Brain pericyte (primary cell): ENCODE results near the gene TCEANC2.
"Not testable (repeated sequence)": the region's sequence is repeated elsewhere in the genome, so short reads cannot be mapped to it uniquely, and the experiment has no call there.

Experiments
- DNase-seq: peaks from one replicate; pipeline ENCODE4 v3.0.0-alpha.2; 2012; ENCODE audit warnings: low read depth, low spot score

TCEANC2 gene

DNA sequence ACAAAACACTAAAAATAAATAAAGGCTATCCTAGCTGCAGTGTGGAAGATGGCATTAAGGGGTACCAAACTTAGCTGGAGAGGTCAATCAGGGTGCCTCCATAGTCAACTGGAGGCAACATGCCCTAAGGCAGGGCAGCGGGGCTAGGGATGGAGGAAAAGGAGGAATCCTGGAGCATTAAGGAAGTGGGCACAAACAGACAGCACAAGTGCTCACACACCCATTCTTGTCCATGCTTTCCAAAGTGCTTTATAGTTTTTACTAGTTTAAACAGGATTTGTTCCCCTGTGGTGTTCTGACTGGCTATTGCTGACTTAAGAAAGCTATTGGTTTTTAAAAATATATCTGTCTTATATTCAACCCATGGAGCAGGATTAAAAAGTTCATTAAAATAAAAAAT, 33.3 kb downstream of the TCEANC2 start:
- no peak for DNase-seq

DNA sequence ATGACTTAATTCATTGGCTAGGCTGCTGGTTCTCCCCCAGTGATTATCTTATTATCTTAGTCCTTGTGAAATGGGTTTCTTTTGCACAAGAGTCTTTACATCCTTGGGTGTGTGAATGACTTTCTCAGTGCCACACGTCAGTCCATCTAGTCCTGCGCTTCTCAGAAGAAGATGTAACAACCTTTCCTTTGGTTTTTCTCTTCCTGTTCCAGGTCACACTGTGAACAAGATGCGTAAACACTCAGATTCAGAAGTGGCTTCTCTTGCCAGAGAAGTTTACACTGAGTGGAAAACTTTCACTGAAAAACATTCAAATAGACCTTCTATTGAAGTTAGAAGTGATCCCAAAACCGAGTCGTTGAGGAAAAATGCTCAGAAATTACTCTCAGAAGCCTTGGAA, 35.0 kb downstream of the TCEANC2 start:
- DNase-seq: no peak

DNA sequence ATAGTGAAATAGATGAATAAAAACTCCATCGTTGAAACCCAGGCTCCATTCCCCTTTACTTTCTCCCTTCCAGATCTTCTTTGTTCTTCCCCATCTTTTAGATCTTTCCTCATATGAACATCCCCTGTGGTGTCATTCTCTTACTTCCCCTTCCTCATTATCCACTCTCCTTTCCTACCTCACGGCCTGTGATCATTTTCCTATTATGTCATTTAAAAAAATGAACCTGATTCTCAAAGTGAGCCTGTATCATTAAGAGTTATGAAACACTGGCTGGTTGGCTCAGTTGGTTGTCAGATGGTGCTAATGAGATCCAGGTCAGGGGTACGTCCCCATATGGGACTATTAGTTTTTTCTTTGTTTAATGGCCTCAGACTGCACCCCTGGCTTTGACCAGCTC, 38.3 kb downstream of the TCEANC2 start:
- DNase-seq: no peak

DNA sequence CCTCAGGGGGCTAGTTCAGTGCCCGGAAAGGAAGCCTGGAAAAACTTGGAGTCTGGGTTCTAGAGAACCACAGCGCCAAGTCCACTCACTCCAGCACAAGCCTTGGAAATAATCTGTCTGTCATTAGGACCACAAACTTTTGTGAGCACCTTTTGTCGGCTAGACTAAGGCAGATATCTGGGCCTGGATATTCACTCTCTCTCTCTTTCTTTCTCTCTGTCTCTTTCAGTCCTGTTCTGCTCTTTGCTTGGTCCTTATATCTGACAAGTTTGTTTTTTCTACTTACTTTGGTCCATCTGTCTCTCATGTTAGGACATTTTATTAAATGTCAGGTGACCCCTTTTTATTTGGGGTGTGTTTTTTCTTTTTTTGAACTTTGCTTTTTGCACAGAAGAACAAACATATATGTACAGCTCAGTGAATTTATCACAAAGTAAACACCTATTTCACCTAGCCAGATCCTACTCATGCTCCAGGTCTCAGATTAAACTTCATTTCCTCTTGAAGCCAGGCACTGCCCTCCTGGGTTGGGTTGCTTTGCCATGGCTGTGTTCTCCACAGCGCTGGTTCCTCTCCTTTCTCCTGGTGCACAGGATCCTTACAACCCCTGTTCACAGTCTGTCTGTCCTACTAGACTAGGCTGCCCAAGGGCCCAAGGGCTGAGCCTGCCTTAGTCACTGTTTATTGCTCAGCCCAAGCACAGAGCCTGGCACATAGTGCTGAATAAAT, 40.8 kb downstream of the TCEANC2 start:
- DNase-seq: no peak

DNA sequence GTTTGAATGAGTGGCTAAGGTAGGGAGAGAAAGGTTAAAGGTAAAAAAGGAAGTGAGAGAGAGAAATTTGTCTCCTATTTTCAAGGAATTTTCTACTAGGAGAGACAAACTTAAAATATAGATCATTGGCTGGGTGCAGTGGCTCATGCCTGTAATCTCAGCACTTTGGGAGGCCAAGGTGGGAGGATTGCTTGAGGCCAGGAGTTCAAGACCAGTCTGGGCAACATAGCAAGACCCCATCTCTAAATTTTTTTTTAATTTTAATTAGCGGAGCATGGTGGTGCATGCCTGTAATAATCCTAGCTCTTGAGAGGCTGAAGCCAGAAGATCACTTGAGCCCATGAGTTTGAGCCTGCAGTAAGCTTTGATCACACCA, 41.3 kb downstream of the TCEANC2 start:
- not testable (repeated sequence) for DNase-seq

DNA sequence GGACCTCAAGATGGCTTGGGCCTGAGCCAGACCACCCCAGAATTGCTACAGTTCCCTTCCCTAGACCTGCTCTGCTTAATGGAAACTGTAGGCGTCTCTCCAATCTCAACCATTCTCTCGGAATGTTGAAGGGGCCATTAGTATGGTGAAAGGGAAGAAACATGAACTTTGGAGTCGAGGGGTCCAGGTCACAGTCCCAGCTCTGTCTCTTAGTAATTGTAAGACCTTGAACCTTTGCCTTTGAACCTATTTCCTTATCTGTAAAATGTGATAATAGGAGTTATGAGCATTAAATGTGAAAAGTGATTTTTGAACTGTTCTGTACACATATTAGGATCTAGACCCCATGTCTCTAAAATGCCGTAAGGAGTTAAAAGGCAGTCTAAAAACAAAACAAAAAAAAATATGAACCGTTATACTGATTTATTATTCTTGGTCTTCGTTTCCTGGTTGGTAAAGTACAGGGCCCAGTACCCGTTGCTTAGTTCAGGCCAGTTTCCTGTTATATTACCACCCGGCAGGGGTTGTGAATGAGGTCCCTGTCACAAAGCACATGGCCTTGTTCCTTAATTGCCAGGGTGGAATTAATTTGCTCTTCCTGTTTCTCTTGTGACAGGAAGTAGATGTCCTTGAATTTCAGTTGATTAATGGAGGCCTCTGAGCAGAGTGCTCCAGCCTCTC, 42.3 kb downstream of the TCEANC2 start:
- DNase-seq: no peak

DNA sequence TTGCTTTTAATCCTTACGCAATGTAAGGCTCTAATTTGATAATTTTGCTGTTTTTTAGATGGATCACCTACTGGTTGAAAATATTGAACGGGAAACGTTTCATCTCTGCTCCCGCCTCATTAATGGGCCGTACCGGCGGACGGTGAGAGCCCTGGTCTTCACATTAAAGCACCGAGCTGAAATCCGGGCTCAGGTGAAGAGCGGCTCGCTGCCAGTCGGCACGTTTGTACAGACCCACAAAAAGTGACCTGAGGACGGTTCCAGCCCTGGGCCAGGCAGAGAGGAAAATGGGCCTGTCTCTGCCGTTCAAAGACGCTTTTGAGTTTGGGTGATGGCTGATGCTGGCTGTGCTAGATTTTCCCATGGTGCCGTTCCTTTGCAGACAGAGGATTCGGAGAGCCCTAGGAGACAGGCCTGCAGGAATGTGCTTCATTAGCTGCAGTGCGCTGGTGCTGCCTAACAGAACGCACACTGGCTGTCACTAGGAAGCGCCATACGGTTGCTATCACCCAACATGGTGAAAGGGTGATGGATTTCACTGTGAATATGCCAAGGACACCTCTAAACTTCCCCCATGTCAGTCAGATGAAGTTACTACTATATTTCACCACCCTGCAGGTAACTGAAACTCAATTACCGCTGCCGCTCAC, 42.9 kb downstream of the TCEANC2 start:
- no peak for DNase-seq

DNA sequence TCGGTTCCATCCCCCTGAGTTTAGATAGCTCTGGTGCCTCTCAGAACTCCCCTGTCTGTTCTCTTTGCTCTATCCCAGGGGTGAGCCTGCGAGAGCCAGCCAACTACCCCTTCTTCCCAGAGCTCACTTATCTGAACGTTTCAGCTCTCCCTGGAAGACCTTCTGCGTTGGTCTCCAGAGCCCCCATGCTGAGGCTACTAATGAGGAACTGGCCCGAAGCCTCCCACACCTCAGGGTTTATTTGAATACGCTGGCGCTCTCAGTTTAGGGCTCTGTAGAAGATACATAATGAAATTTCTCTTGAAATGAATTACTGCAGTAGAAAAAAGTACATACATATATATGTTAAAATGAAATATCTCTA, 43.5 kb downstream of the TCEANC2 start:
- DNase-seq: no peak

DNA sequence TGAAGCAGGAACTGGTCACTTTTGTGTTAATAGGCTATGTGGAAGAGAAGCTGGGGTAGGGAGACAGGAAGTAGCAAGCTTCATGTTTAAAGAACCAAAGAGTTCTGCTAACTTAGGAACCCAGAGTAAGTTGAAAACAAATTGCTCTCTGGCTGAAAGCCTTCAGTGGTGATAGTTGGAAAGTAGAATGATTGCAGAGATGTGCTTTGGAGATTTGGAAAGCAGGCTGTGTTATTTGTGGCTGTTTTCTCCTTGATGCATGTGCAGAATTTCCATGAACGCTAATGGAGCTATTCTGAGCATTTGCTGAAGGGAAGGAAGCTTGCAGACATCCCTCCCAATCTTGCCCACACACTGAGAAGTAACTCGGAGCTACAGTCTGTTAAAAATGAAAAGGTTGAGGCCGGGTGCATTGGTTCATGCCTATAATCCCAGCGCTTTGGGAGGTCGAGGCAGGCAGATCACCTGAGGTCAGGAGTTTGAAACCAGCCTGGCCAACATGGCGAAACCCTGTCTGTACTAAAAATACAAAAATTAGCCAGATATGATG, 45.7 kb downstream of the TCEANC2 start:
- no peak for DNase-seq

DNA sequence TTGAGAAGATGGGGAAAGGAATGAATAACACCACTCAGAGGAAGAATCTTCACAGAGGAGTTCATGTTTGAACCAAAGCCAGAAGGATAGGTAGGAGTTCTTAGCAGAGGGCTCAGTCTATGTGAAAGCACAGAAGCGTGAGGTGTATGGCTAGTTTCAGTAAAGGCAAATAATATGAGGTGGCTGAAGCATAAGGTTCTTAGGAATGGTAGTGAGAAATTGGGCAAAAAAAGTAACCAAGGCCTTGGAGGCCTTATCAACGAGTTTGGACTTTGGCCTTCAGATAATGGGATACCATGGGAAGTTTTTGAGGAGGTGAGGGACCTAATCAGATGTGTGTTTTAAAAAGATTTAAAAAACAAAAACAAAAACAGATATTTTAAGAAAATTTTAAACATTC, 47.1 kb downstream of the TCEANC2 start:
- DNase-seq: no peak

DNA sequence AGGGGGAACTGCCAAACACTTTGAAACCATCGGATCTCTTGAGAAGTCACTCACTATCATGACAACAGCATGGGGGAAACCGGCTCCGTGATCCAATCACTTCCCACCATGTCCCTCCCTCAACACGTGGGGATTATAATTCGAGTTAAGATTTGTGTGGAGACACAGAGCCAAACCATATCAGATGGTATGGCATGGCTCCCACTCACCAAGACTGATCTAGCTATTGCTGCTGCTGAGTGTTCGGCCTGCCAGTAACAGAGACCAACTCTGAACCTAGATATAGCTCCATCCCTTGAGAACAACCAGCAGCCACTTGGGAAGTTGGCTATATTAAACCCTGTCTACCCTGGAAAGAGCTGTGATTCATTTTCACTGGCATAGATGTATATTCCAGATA, 50.0 kb downstream of the TCEANC2 start:
- DNase-seq: no peak

DNA sequence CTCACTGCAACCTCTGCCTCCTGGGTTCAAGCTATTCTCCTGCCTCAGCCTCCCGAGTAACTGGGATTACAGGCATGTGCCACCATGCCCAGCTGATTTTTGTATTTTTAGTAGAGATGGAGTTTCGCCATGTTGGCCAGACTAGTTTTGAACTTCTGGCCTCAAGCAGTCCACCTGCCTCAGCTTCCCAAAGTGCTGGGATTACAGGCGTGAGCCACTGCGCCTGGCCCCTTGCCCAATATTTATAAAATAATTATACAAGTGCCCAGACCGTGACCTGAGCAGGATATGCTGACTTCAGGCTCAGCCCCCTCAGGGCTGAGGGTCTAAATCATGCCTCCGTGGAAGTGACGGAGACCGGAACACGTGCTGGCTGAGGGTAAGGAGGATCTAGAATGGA, 51.2 kb downstream of the TCEANC2 start:
- not testable (repeated sequence) for DNase-seq

DNA sequence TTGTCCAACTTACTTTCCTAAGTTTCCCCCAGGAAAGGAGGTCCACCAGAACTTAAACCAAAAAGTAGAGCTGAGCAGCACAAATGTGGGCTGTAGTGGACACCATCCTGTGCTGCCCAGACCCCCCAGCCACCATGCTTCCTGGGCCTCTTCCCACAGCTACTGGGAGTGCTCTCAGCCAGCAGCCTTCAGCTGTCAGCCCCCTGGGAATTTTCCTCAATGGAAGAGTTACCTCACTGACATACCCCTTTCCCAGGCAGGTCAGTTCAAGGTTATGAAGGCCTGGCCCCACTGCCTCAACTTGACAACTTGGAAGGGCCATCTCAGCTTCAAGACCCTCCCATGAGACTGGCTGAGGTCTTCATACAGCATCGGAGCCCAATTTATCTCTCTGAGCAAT, 51.7 kb downstream of the TCEANC2 start:
- no peak for DNase-seq

DNA sequence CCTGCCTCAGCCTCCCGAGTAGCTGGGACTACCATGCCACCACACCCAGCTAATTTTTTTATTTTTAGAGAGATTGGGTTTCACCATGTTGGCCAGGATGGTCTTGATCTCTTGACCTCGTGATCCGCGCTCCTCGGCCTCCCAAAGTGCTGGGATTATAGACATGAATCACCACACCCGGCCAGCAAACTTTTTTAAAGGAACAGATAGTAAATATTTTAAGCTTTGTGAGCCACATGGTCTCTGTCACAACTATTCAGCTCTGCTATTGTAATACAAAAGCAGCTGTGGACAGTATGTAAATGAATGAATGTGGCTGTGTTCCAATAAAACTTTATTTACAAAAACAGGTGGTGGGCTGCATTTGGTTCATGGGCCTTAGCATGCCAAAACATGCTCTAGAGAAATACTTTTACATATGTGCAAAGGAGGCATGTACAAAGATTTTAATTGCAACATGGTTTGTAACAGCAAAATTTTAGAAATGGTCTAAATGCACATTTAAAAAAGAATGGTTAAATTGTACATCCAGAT, 52.4 kb downstream of the TCEANC2 start:
- no peak for DNase-seq

DNA sequence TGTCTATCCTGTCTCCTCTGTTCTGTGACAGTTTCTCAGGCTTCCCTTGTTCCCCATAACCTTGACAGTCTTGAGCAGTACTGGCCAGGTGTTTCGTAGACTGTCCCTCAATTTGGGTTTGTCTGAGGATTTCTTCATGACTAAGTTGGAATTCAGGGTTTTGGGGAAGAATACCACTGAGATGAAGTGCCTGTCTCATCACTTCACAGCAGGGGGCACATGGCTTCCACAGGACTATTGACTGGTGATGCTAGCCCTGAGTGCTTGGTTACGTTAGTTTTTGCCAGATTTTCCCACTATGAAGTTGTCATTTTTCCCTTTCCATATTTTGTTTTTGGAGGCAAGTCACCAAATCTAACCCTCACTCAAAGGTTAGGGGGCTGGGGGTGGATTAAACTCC, 53.7 kb downstream of the TCEANC2 start:
- no peak for DNase-seq

DNA sequence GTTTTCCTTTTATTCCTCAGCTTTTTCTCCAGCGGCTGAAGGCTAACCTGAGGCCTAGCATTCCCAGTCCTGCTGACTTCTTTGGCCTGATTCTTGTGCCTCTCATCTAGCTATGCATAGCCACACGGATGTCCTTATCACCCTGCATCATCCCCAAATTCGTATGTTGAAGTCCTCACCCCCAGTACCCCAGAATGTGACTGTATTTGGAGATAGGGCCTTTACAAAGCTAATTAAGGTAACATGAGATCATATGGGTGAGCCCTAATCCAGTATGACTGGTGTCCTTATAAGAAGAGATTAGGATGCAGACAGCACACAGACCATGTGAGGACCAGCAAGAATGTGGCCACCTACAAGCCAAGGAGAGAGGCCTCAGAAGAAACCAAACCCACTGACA, 54.7 kb downstream of the TCEANC2 start:
- no peak for DNase-seq

DNA sequence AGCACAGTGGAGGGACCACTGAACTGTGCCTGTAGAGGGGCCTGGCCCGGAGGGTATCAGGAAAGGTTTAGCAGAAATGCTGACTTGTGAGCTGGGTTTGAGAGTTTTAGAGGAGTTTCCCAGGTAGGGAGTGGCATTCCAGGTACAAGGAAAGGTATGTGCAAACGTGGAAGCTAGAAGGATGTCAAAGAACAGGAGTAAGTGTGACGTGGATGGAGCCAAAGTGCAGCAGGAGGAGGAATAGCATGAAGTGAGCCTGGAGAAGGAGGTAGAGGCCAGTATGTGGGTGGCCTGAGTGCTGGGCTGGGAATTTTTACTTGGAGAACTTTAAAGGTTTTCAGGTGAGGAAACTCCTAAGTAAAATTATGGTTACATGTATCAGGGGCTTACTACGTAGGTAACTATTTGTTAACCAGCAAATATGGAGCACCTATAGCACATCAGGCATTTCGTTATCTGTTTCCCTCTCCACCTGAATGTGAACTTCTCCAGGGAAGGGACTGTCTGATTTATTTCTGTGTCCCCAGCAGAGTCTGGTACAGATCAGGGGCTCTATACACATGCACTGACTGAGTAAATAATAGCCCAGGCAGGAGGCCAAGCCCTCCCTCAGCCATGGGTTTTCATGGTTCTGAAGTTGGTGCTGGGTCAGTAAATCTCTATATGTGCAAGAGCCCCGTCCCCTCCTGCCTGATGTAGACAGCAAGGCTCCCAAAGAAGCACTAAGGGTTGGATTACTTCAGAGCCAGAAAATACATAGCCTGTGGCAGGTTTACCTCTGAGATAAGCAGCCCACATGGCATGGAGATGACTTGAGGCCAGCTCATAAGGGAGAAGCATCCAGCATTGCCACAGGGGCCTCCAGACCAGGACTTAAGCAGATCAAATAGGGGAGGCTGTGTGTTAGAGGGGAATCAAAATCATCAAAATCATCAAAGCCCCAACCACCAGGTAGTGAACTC, 56.0 kb downstream of the TCEANC2 start:
- DNase-seq: no peak

DNA sequence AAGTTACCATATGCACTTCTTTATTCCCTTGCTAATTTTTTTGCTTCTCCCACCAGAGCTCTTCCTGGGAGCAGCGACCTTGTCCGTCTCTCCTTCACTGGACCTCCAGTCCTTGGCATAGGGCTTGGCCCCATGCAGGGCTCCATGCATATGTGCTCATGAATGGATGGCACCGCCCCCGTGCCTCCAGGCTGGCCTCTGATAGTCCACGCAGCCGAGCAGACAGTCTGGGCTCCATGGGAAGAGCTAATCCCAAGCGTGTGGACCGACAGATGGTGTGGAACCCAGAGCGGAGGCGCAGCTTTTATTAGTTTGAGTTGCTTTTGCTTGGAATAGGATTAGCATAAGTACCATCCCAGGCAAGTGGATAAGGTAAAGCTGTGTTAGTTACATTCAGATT, 57.6 kb downstream of the TCEANC2 start:
- no peak for DNase-seq

DNA sequence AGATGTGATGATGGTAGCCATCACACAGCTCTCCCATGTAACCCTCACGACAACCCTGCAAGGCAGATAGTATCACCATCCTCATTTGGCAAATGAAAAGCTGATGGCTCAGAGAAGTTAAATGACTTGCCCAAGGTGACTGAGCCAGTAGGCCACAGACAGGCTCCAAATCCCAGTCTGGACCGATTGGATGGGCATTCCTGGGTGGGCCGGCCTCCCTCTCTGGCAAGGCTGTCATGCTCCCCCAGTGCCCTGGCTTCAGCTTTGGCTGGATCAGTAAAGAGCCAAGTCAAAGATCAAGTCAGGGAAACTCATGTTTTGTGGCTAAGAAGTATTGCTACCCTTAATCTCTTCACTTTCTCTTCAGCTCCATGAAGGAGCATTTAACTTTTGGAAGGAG, 58.2 kb downstream of the TCEANC2 start:
- no peak for DNase-seq

DNA sequence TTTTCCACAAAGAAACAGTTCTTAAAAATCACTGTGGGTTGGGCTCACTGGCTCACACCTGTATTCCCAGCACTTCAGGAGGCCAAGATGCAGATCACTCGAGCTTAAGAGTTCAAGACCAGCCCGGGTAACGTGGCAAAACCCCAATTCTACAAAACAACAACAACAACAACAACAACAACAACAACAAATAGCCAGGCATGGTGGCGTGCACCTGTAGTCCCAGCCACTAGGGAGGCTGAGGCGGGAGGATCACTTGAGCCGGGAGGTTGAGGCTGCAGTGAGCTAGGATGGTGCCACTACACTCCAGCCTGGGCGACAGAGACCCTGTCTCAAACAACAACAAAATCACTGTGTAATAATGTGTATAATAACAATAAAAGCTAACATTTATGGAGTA, 58.6 kb downstream of the TCEANC2 start:
- no peak for DNase-seq

DNA sequence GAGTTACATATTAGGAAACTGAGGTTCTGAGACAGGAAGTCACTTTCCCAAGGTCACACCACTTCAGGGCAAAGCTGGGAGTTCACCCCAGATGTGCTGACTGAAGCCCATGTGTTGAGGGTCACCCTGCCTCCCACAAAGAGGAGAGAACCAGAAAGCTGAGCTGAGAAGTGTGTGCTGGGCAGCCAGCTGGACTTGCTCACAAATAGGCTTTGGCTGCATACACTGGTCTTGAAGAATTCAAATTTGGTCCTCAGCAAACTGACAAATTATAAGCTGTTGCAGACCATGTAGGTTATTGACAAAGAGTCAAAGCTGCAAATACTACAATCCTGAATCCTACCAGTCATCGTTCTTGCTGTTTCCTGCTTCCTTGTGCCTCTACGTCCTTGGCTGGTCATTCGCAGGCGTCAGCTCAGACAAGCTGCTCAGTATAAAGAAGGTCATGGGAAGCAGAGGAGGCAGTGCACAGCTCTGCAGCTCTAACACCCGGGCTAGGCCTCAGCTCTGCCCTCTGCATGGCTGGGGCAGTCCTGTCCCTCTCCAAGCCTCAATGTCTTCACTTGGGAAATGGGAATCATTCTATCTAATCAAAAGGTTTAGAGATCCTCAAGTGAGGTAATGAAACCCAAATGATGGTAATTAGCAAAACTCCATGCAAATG, 59.4 kb downstream of the TCEANC2 start:
- DNase-seq: no peak
